ENCODE results near the gene PTPN20. TPM values are rescaled to one million over a fixed set of nuclear protein-coding genes. Genes with fewer than 3 reads are reported as not detected.
A peak's percentile ranks its signal among the peaks of the same experiment; 100 is the strongest.
"Not testable (repeated sequence)": the region's sequence is repeated elsewhere in the genome, so short reads cannot be mapped to it uniquely, and the experiment has no call there.

Gene PTPN20
- total and polyA plus RNA-seq, 11 donors: 4.0 to 18.1 (median 13.3) TPM

DNA sequence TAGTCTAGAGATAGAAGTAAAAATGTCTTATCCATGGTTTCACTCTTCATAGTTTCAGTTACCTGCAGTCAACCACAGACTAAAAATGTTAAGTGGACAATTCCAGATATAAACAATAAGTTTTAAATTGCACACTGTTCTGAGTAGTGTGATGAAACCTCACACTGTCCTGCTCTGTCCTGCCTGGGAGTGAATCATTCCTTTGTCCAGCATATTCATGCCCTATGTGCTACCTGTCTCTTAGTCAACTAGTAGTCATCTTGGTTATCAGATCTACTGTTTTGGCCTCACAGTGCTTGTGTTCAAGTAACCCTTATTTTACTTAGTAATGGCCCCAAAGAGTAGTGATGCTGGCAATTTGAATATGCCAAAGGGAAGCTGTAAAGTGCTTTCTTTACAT lies 49.5 kb downstream of the PTPN20 start:
- H3K27me3 ChIP-seq; H3K27ac ChIP-seq; DNase-seq; H3K9me3 ChIP-seq; ATAC-seq; H3K4me1 ChIP-seq; H3K4me3 ChIP-seq; intact Hi-C loops (cut with DNase I); H3K36me3 ChIP-seq: not testable (repeated sequence)

DNA sequence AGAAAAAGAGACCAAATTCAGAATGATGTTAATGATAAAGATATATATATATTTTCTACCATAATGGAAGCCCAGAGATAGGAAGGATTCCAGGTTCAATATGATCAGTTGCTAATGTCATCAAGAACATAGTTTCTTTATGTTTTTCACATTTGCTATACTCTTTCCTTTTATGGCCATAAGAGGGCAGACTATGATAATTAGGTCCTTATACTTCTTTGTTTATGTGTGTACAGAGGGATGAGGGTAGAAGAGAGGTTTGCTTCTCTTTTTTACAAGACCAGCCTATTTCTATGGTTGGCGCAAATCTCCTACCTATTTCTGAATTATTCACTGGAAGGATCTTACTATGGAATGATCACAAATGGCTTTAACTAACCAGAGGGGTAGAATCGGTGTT lies 52.1 kb downstream of the PTPN20 start:
- H3K27ac ChIP-seq; DNase-seq; intact Hi-C loops (cut with DNase I); H3K4me3 ChIP-seq; H3K36me3 ChIP-seq; ATAC-seq; H3K4me1 ChIP-seq; H3K9me3 ChIP-seq; H3K27me3 ChIP-seq: not testable (repeated sequence)
- WGBS, 4 donors: 68 to 76% (median 70%) methylated on average over 2 of the region's 2 CpGs

DNA sequence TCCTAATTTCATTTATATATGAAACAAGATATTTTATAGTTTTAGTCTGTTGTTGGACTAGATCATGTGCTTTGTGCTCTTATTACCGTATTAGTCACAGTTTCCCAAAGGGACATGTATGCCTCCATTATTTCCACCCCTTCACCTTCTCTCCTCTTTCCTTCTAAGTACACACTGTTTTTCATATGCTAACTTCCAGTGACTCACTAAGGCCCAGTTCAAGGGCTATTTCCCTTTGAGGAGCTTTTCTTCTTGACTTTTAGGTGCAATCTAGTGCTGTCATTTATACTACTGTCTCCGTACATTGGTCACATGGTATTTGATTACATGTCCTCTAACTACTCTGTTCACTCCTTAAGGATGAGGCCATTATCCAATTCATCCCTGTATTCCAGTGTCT lies 55.8 kb downstream of the PTPN20 start:
- H3K4me1 ChIP-seq; H3K27ac ChIP-seq; ATAC-seq; DNase-seq; H3K4me3 ChIP-seq; H3K36me3 ChIP-seq; H3K27me3 ChIP-seq; intact Hi-C loops (cut with DNase I); H3K9me3 ChIP-seq: not testable (repeated sequence)
- WGBS, 4 donors: 80 to 87% (median 83%) methylated on average over 1 of the region's 2 CpGs; no CpG with 5 or more reads in 1 of the 4 donors

DNA sequence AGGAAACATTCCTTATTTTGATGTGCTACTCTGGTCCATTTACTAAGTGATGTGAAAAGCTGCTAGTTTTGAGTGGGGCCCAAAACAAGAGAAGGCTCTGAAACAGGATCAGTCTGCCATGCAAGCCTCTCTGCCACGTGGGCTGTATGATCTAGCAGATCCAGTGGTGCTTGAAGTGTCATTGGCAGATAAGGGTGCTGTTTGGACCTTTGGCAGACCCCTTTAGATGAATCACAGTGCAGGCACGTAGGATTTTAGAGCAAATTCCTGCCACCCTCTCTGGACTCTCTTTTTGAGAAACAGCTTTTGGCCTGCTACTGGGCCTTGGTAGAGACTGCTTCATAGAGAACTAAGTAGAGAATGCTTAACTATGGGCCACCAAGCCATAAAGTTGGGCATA lies 69.0 kb downstream of the PTPN20 start:
- H3K4me3 ChIP-seq; H3K4me1 ChIP-seq; H3K27ac ChIP-seq; H3K27me3 ChIP-seq; intact Hi-C loops (cut with DNase I); H3K36me3 ChIP-seq; DNase-seq; ATAC-seq; H3K9me3 ChIP-seq: not testable (repeated sequence)
- no CpG with 5 or more reads among the region's 2 CpGs for WGBS, 4 donors

DNA sequence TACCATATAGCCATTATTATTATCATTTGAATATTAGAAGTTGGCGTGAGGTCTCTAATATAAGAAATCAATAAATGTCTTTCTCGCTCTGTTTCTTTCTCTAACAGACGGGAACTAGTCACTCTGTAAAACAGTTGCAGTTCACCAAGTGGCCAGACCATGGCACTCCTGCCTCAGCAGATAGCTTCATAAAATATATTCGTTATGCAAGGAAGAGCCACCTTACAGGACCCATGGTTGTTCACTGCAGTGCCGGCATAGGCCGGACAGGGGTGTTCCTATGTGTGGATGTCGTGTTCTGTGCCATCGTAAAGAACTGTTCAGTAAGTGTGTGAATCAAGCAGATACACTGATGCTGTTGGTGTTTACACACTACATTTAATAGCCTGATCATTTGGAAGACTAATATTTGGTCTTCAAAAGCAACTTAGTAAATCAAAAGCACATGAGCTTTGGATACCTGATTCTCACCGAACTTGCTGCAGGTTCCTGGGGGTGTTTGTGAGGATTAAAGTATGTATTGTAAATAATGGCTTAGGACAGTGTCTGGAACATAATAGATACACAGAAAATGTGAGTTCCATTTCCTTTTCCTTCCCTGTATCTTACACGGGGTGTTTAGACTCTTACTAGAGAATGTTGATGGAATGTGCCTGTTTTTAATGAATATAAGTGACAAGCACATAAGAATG lies 76.2 kb downstream of the PTPN20 start:
- H3K4me1 ChIP-seq; intact Hi-C loops (cut with DNase I); H3K36me3 ChIP-seq; DNase-seq; H3K27me3 ChIP-seq; H3K27ac ChIP-seq; H3K9me3 ChIP-seq; H3K4me3 ChIP-seq: not testable (repeated sequence)
- WGBS, 4 donors: no CpG with 5 or more reads among the region's 10 CpGs
- ATAC-seq: peak; percentile 69 to 99 (median 96)

DNA sequence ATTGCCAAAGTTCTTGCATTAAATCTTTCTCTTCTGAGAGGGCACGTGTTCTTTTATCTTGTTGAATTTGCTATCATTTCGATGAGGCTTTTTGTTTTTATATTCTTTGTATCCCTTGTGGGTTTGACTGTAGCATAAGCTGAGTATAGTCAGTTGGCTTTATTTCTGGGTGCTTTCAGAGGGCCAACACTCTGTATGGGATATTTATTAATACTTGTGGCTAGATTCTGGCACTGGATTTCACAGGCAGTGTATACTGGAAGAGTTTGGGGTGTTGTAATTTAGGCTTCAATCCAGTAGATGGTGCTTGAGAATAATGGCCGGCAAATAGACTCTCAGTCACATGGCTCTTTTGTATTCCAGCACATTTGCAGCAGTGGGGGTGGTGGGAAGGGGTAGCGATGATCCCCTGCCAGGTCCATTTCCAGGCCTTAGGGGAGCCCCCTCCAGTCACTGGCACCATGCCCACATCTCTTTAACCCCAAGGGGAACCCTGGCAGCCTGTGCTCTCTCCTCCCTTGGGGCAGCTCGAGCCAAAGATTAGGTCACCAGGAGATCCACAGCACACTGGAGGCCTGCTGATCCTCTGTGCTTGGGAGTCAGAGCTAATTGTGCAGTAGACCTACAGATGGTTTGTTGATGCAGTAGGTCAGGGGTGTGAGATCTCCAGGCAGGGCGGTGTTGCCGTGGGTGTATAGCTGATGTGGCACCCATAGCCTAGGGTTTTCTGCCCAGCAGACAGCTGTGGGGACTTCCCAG lies 81.8 kb downstream of the PTPN20 start:
- peak in 2 of 5 donors; percentile 27 to 48 for DNase-seq
- H3K4me1 ChIP-seq: peaks cover 0 to 11% (median 3%) of the 10 kb centered on the region in 12 donors
- peak; percentile 58 to 91 (median 80) for ATAC-seq
- H3K36me3 ChIP-seq: no peaks in the 10 kb centered on the region
- no peaks in the 10 kb centered on the region for H3K27me3 ChIP-seq
- no peak for TF ChIP-seq POLR2A (IDR thresholded peaks at IDR 0.05)
- TF ChIP-seq CTCF (IDR thresholded peaks at IDR 0.05): peak in 10 of 12 donors; percentile 23 to 53 (median 35)
- H3K4me3 ChIP-seq: no peak overlapping the region
- whole genome bisulfite sequencing, 4 donors: 43 to 52% (median 48%) methylated on average over 5 to 7 of the region's 7 CpGs
- intact Hi-C loops (cut with DNase I): loop anchor here in 2 of 10 donors (10.0 kb wide), 1 partner anchor 322 kb away; no protein-coding TSS in a partner anchor
- H3K9me3 ChIP-seq: peaks cover 0 to 16% (median 0%) of the 10 kb centered on the region in 12 donors
- H3K27ac ChIP-seq: peak overlapping the region in 1 of 12 donors; percentile 13
